Stimulated activated CD8-positive, alpha-beta memory T cell treated with anti-CD3 and anti-CD28 coated beads, Interleukin-15, amount 100 ng/mL, for 1 hour (primary cell): Measurements from ENCODE around the gene AKAP13.
"Not testable (repeated sequence)": the region's sequence is repeated elsewhere in the genome, so short reads cannot be mapped to it uniquely, and the experiment has no call there.

Experiments
- DNase-seq: peaks from one replicate; pipeline ENCODE4 v3.0.0-alpha.2; 2020; ENCODE audit warnings: low read depth

Gene AKAP13

GRCh38 chr15:85380217-85380811 lies at the start of gene AKAP13:
Gene AKAP13, plus strand, starts transcription at chr15:85380603. Its CDS starts 105,118 bp downstream, at chr15:85485721.
- peak; percentile 84 for DNase-seq

- DNase-seq: peak; percentile 48
Measured at GRCh38 chr15:85330901-85331588, 49.4 kb upstream of the AKAP13 start.

GRCh38 chr15:85331655-85332285 lies 48.6 kb upstream of the AKAP13 start:
- no peak for DNase-seq

GRCh38 chr15:85333132-85333831 lies 47.1 kb upstream of the AKAP13 start:
- DNase-seq: no peak

GRCh38 chr15:85334241-85334640 lies 46.2 kb upstream of the AKAP13 start:
- DNase-seq: no peak

- no peak for DNase-seq
Measured at GRCh38 chr15:85335193-85335942, 45.0 kb upstream of the AKAP13 start.

GRCh38 chr15:85336880-85337279 lies 43.5 kb upstream of the AKAP13 start:
- DNase-seq: no peak

- DNase-seq: no peak
Measured at GRCh38 chr15:85337425-85338074, 42.9 kb upstream of the AKAP13 start.

GRCh38 chr15:85340321-85340665 lies 40.1 kb upstream of the AKAP13 start:
- no peak for DNase-seq

- no peak for DNase-seq
Measured at GRCh38 chr15:85340852-85341251, 39.6 kb upstream of the AKAP13 start.

- DNase-seq: not testable (repeated sequence)
Measured at GRCh38 chr15:85342163-85342562, 38.2 kb upstream of the AKAP13 start.

GRCh38 chr15:85343443-85343842 lies 37.0 kb upstream of the AKAP13 start:
- DNase-seq: not testable (repeated sequence)

- not testable (repeated sequence) for DNase-seq
Measured at GRCh38 chr15:85344241-85344640, 36.2 kb upstream of the AKAP13 start.

GRCh38 chr15:85344653-85345114 lies 35.7 kb upstream of the AKAP13 start:
- not testable (repeated sequence) for DNase-seq

- not testable (repeated sequence) for DNase-seq
Measured at GRCh38 chr15:85345196-85345918, 35.0 kb upstream of the AKAP13 start.

GRCh38 chr15:85346462-85347084 lies 33.8 kb upstream of the AKAP13 start:
- DNase-seq: not testable (repeated sequence)

- DNase-seq: not testable (repeated sequence)
Measured at GRCh38 chr15:85347264-85348047, 32.9 kb upstream of the AKAP13 start.

GRCh38 chr15:85348048-85348766 lies 32.2 kb upstream of the AKAP13 start:
- not testable (repeated sequence) for DNase-seq

- DNase-seq: not testable (repeated sequence)
Measured at GRCh38 chr15:85349062-85349461, 31.3 kb upstream of the AKAP13 start.
